RWPE1 (cell line): Measurements from ENCODE around the gene ENOX1.

Experiments used
- CTCF ChIA-PET: fragments of 350-600 bp; sonication (Branson Sonifier 250); formaldehyde crosslinking; extraction: SDS; loops from one replicate; lab custom pipeline; 2021; lab: Yijun Ruan, JAX
- POLR2A ChIA-PET: fragments of 400-600 bp; formaldehyde crosslinking; extraction: SDS; loops from one replicate; lab custom pipeline; 2020; ENCODE audit warnings: antibody characterized with exemption; ENCODE audit not compliant: low non-redundant PET; lab: Yijun Ruan, JAX
- DNase-seq: peaks from one replicate; pipeline ENCODE4 v3.0.0; 2012; ENCODE audit warnings: low spot score
- H3K27ac ChIP-seq: fragments of 450-650 bp; 2 replicates; pipeline ENCODE4 v1.5.1; 2017
- CTCF ChIP-seq: fragments of 450-650 bp; conservative IDR thresholded peaks from 2 replicates; pipeline ENCODE4 v1.5.1; 2017; ENCODE audit warnings: low read depth, mild to moderate bottlenecking

Gene ENOX1

GRCh38 chr13:43584751-43585150, 202.0 kb downstream of the ENOX1 start:
- TF ChIP-seq CTCF = no peak
- H3K27ac ChIP-seq = no peak overlapping the region
- DNase-seq = no peak
- CTCF ChIA-PET = interaction anchor here (0.5 kb wide), 1 partner anchor 25 kb away, joined by 3 read pairs; no protein-coding TSS in a partner anchor
- POLR2A ChIA-PET = no interaction called here

- no peak for TF ChIP-seq CTCF
- H3K27ac ChIP-seq = no peak overlapping the region
- POLR2A ChIA-PET = no interaction called here
- no peak for DNase-seq
- CTCF ChIA-PET = no interaction called here
Observed at GRCh38 chr13:43583321-43583720, 203.5 kb downstream of the ENOX1 start.

GRCh38 chr13:43580280-43580679, 206.5 kb downstream of the ENOX1 start:
- ChIA-PET CTCF (interaction anchor here (0.6 kb wide), 1 partner anchor 24 kb away, joined by 5 read pairs; no protein-coding TSS in a partner anchor), POLR2A (no interaction called here)
- no peak for DNase-seq

GRCh38 chr13:43579321-43579720, 207.5 kb downstream of the ENOX1 start:
- TF ChIP-seq CTCF = no peak
- CTCF ChIA-PET = no interaction called here
- POLR2A ChIA-PET = no interaction called here
- DNase-seq = no peak
- no peak overlapping the region for H3K27ac ChIP-seq

More at GRCh38 chr13:43580280-43580679, 206.5 kb downstream of the ENOX1 start:
- TF ChIP-seq CTCF = no peak
- H3K27ac ChIP-seq = no peak overlapping the region

GRCh38 chr13:43574605-43575004, 212.2 kb downstream of the ENOX1 start:
- ChIA-PET POLR2A (no interaction called here), CTCF (no interaction called here)
- TF ChIP-seq CTCF = no peak
- DNase-seq = no peak
- H3K27ac ChIP-seq = no peak overlapping the region

- TF ChIP-seq CTCF = no peak
- H3K27ac ChIP-seq = no peak overlapping the region
- CTCF ChIA-PET = no interaction called here
- POLR2A ChIA-PET = no interaction called here
- DNase-seq = no peak
Observed at GRCh38 chr13:43573802-43574514, 212.8 kb downstream of the ENOX1 start.
